ENCODE measurements around the gene KNOP1.
A peak's percentile ranks its signal among the peaks of the same experiment; 100 is the strongest.

KNOP1 gene, protein sequence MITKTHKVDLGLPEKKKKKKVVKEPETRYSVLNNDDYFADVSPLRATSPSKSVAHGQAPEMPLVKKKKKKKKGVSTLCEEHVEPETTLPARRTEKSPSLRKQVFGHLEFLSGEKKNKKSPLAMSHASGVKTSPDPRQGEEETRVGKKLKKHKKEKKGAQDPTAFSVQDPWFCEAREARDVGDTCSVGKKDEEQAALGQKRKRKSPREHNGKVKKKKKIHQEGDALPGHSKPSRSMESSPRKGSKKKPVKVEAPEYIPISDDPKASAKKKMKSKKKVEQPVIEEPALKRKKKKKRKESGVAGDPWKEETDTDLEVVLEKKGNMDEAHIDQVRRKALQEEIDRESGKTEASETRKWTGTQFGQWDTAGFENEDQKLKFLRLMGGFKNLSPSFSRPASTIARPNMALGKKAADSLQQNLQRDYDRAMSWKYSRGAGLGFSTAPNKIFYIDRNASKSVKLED

DNA sequence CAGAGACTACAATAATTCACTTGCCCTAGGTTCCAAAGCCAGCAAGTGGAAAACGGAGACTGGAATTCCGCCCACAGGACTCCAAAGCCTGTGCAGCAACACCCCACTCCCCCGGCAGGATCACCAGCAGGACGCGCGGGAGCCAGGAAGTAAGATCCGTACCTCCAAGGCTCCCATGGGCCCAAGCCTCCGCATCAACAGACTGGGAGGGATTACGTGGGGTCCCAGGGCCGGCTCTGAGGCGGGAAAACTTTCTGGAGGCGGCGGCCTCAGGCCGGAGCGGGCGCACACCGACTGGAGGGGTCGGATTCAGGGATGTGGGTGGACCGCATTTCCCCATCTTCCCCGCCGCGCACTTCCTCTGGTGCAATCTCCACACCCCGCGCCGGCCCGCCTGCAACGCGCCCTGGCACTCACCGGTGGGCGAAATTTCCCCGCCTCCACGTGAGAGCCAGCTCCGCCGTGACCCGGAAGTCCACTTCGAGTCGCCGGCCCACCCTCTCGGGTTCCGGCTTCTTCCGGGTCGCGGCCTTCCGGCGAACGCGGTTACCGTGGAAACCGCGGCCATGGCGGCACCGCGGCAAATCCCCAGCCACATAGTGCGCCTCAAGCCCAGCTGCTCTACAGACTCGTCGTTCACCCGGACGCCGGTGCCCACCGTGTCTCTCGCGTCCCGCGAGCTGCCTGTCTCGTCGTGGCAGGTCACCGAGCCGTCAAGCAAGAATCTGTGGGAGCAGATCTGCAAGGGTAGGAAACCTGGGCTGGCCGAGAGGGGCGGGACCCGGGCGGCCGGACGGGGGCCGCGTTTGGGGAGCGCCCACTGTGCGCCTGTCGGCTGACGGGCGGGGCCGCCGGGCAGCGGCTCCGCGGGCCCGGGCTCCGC lies at the start of gene KNOP1, which contains the start of gene IQCK:
Gene KNOP1, minus strand, starts transcription at position 487 of the 883 bp plus-strand sequence. CDS start 3,192 bp downstream, outside the sequence.
Gene IQCK, plus strand, starts transcription at position 531 of the 883 bp plus-strand sequence. Its CDS starts 36 bp downstream, at position 567.
- DNase-seq: peak; percentile 97

DNA sequence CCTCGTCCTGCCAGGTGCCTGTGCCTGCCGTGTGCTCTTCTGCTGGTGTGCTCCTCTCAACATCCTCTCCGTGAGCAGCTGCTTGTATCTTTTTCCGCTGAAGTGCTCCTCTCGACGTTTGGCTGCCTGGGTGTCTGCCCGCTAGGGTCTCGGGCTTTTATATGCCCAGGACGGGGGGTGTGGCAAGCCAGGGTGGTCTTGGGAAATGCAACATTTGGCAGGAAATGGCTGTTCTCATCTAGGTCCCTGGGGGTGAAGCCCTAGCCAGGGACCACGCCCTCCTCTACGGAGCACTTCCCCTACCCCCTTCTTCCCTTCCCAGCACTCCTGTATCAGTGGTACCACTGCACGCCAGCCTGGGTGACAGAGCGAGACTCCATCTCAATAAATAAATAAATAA lies 49.5 kb upstream of the KNOP1 start:
- no peak for DNase-seq

DNA sequence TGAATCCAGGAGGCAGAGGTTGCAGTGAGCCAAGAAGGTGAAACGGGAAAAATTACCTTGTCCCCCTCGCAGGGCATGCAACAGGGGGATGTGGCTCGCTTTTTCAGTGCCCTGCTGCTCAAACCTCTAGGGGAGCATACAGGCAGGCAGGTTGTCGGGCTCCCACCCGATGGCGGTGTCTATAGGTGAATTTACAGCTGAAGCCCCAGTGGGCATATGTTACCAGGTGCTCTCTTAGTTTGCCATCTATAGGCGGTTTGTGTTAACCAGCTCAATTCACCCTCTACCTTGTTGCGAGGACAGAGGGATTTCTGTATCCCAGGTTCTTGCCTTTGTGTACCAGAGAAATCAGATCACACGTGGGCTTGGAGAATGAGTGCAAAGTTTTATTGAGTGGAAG lies 49.0 kb upstream of the KNOP1 start:
- no peak for DNase-seq

DNA sequence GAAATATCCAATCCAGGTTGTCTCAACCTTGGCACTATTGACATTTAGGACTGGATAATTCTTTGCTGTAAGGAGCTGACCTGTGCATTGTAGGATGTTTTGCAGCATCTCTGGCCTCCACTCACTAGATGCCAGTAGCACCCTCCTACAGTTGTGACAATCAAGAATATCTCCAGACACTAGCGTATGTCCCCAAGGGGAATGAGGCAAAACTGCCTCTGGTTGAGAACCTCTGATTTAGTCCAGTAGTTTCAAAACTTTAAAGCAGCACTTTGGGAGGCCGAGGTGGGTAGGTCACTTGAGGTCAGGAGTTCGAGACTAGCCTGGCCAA lies 48.5 kb upstream of the KNOP1 start:
- no peak for DNase-seq

DNA sequence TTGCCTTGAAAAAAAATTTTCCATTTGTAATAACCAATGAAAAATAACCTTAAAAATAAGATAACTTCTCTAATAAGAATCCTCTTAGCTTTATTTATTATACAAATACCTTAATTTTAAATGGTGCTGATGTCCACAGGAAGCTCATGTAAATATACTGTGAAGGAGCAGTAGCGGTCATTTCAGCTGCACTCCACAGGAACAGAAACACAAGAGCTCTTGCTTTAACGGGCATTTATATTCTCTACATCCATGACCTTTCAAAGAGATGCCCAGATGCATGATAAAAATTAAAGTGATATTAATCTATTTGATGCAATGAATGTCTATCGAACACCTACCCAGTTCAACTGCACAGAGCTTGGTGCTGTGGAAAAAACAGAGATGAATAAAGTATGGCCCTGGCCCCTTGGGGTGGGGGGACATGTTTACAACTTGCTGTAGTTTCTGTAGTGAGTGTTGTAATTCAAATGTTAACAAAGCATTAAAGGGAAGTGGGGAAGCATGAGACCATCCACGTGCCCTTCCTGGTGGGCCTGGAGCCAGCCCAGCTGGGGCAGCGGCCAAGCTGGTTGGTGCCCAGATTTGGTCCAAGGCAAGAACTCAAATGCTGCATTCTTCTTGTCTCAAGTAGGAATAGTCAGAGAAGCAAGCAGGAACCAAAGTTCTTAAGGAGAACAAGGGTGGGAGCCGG lies 48.0 kb upstream of the KNOP1 start:
- no peak for DNase-seq

DNA sequence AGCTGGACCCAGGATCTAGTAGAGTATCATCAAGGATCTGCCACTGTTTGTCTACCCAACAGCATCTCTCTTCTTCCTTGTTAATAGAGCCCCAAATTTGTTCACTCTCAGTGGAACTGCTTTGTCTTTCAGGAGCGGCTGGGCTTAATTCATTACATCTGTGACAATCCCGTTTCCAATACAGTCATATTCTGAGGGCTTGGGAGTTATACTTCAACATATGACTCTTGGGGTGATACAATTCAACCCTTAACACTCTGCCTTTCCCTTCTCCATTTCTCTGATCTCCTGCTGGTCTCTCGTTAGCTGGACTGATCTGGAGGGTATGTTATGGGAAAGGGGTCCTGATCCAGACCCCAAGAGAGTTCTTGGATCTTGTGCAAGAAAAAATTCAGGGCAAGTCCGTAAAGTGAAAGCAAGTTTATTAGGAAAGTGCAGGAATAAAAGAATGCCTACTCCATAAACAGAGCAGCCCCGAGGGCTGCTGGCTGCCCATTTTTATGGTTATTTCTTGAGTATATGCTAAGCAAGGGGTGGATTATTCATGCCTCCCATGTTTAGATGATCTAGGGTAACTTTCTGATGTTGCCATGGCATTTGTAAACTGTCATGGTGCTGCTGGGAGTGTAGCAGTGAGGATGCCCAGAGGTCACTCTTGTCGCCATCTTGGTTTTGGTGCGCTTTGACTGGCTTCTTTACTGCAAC lies 42.5 kb upstream of the KNOP1 start:
- DNase-seq: no peak

DNA sequence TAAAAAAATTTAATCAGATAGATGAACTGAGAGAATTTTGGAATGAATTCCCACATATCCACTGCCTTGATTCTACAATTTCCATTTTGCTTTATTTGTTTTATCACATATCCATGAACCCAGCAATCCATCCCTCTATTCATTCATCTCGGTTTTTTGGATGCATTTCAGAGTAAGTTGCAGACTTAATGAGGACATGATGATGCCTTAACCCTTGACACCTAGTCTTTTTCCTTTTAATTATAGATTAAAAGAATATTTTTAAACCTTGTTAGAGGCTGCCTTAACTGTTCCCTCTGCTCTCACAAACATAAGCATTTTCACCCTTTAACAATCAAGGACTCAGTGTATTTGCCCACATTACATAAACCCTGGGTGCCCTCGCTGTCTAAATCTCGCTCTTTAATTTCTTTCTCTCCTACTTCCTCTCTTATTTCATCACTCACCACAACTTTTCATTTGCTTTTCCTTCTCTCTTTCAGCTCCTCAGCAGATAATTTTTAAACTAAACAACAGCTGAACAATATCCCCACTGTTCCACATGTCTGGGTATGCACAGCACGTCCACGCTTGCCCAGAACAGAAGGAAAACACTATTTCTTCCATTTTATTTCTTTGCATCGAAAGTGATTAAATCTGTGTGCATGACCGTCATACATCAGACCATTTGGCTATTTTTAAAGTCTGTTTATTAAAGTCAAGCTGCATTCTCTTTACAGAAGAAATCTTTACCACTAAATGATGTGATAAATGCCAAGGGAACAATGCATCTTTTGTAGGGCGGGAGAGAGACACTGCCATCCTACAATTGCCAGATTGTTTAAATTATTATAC lies 40.0 kb upstream of the KNOP1 start:
- DNase-seq: no peak

DNA sequence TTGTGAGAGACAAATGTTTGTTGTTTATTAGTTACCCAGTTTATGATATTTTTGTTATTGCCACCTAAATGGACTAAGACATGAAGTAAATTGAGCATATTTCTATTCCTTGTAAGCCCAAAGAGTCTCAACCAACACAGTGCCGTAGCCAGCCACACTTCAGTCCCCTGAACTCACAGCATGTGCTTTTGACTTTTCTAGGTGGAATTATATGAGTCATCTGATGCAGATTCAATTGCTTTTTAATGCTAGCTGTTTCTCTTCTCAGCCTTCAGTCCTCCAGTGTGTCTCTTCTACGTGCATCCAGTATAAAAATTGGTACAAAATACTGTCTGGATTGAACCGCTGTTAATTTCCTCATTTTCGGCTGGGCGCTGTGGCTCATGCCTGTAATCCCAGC lies 39.0 kb upstream of the KNOP1 start:
- no peak for DNase-seq

DNA sequence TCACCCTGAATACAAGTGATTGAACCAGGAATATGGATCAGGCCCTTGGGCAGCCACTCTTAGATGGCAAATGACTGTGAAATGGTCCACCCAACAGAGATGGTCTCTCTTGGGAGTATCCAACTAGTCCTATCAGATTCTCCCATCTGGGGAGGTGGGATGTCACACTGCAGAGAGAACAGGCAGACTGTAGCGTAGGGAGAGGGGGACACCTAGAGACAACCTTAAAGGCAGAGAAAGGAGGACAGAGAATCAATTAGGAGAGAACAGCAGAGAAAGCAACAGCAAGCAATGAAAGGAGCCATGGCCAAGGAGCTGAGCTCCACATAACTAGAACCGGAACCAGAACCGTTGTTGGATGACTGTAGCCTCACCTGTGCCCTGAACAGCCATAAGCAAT lies 37.2 kb upstream of the KNOP1 start:
- DNase-seq: no peak

DNA sequence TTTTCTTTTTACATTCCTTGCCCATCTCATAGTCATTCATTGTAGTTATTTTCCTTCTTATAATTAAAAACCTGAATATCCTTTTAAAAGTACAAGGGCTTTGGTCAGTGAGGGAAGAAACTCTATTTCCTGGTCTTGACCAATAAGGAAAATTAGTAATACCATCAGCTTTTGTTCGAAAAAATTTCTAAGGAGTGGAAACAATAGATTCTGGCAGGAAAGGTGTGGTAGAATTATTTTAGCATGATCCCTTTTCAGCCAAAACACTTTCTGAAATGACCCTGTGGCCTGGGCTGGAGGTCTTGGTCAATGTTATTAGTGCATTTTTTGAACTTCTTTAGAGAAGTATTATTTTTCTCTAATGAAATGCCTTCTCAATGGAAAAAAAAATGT lies 36.6 kb upstream of the KNOP1 start:
- DNase-seq: no peak

DNA sequence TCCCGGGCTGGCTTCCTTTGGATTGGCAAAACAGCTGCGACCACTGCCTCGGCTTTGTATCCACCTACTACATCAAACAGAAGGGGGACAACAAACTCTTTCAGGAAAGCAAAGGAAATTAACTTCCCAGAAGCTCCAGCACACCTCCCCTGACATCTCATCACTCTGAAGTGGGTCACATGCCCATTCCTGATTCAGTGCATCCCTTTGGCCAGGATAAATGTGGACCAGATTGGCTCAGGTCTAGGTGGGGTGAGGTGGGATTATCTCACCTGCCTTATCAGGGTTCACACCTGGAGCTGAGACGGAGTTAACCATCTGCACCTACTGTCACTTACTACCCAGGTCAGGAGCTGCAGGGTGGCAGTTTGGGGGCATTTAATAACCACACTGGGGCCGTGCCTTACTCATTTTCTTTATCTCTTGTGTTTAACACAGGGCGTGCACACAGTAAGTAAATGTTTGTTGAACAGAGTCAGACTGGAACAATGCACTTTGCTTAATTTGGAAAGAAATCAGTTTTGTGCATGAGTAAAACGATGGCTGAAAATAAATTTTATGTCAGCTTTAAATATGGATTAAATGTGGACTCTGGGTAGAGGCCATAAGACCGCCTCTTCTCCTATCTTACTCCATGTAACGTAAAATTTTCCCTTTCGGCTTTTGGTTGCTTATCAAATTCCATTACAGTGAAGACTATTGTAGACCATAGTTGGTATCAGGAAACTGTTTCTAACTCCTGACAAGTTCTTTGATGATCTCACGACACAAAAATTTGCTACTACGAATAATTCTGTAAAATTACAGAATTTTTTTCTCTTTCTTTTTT lies 36.0 kb upstream of the KNOP1 start:
- DNase-seq: no peak

DNA sequence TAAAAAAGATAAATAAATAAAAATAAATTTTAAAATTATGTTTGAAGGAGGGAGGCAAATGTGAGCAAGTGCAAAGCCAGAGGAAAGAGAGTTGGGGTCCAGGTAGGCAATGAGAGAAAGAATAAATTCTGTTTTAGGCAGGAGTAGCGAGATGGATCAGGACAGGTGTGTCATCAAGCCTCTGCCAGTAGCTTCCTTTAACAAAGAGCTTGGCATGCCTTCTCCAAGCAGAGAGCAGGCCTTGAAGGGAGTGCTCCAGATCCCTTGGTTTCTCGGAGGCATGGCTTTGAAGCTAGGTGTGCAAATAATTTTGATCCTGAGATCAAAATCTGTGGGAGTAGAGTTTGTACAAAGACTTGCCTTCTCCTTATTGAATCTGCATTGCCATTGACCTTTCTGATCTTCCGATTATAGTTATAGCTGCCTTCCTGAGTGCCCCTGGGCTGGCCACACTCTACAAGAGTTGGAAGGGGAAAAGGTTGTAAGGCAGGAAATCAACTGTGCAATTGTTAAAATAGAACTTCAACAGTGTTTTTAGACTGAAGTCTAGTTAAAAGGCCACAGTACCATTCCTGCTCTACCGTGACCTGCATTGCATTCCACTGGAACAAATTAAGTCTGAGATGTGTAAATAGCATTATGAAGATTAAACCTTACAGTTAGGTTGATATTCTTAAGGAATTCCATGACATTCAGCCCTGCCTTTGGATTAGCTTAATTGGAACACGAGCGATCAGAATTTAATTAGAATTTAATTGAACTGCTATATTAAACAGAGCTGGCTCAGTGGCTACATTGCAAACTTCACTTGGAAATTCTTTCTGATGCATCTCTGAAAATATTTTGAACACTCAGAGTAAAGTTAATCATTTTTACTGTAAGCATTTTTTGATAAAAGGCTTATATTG lies 33.7 kb upstream of the KNOP1 start:
- no peak for DNase-seq

DNA sequence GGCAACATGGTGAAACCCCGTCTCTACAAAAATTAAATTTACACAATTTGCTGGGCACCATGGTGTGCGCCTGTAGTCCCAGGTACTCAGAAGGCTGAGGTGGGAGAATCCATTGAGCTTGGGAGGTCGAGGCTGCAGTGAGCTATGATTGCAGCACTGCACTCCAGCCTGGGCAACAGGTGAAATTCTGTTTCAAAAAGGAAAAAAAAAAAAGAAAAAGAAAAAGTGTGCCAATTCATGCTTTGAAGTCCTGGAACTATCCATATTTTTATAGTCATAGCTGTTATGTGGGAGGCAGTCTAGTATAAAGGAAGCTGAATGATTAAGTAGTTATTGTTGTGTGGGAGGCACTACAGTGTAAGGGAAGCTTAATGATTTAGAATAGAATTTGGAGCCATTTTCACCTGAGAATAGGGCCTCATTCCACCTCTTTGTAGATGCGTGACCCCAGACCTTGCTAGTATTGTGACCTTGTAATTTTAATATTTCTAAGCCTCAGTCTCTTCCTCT lies 31.6 kb upstream of the KNOP1 start:
- no peak for DNase-seq

DNA sequence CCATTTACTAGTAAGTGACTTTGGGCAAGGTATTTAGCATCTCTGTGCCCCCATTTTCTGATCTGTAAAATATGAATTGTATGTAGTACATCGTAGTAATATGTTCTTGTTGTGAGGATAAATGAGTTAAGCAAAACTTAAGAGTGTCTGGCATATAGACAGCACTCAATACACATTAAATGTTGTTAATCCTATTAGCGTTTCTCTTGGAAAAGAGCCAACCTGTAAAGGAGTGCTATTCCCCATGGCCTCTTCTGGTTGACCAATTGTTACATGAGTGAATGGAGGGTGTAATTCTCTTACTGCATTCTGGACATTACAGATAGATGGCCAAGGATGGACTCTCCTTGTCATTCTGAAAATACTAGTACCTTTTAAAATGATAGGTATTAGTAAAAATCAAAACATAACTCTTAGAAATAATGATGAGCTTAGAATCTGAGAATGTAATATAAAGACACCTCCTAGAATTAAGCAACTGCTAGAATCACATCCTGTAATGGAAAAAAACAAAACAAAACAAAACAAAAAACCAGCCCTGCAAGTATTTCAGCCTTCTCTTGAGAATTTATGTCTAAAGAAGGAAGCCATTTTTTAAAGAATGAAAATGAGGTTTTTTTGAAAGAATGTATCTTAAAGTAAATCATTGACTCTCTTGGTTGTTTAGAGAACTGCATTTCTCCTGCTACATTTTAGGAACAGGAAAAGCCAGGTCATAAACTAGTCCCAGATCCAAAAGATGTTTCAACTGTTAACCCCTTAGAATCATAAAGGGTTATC lies 30.6 kb upstream of the KNOP1 start:
- no peak for DNase-seq

DNA sequence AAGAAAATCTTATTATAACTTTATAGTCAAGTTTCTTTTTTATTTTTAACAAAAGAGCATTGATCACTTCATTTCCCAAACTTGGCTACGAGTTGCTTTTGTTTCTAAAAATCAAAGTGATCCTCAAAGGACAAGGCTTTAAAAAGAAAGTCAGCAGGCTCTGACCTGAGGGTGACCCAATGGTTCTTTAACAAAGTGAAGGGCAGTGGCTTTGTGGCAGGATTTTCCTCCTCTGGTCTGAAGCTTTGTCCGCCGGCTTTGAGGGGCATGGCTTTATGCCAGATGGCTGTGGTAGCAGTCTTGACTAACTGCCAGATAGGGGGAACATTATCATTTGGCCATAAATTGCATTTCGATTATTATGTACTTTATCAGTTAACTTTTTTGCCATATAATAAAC lies 28.5 kb upstream of the KNOP1 start:
- DNase-seq: no peak

DNA sequence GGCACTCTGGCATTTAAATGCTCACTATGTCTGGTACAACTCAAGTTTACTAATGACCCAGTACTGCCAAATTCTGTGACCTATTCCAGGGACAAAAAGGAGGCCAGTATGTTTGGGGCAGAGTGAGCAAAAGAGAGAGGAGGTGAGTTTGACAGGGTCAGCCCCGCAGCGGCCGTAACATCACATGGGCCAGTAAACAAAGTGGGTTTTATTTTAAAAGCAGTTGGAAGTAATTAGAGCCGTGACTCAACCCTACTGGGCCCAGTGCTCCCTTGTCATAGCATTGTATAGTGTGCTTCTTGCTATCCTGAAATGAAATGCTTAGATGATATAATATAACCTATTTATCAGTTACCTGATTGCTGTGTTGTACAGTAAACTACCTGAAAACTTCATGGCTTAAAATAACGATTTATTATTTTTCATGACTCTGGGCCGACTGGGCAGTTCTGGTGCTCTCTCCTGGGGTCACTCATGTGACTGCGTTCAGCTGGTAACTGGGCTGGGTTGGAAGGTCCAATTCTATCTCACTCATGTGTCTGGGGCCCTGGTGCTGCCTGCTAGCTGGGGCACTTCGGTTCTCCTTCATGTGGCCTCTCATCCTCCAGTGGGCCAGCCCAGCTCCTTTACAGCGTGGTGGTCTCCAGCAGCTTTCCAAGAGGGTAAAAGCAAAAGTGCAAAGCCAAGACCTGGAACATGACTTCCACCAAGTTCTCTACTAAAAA lies 27.4 kb upstream of the KNOP1 start:
- no peak for DNase-seq

DNA sequence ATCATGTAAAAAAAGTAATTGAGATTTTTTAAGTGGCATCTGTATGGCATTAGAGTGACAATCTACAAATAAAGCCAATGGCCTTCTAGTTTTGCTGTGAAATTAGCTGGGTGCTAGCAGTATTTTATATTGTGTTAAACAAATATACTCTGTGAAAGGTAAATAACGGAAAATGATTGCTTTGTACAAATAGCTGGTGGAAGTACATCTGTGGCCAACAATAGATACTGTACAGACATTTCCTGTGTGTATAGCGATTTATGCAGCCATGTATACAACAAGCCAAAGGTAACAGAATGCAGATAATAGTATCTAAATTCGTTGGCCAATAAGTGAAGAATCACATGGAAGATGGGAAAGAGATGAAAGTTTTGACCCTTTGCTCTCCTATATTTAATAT lies 26.6 kb upstream of the KNOP1 start:
- no peak for DNase-seq

DNA sequence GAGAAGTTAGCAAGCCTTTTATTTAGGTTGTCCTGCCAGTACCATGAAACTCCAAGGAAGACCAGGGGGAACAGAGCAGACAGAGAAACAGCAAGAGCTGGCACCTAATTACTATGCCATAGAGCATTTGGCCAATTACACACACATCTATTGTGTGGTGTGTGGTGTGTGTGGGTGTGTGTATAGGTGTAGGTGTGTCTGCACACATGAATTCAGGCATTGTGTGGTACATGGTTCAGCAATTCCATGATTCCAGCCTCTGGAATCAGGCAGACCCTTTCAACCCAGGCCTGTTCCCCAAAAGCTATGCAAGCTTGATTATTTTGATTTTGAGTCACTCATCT lies 25.8 kb upstream of the KNOP1 start:
- DNase-seq: no peak
